HepG2 (cell line): ENCODE data around the gene LEPR. TPM values are rescaled to one million over a fixed set of nuclear protein-coding genes. Genes with fewer than 3 reads are reported as not detected.

ENCODE experiments used
- ATAC-seq: fragments of 200-7000 bp; cut with Tn5 transposase; 3 replicates; pipeline ENCODE4 v1.9.1; 2020; ENCODE audit warnings: mild to moderate bottlenecking, moderate library complexity
- BruUV-seq: library from RNA; stranded (reverse); fragments of 400-500 nt; replicated peaks from 2 replicates; lab custom pipeline; 2021; lab: Mats Ljungman, UMichigan
- CTCF ChIA-PET: fragments of 300-600 bp; formaldehyde crosslinking; extraction: SDS; loops from one replicate; lab custom pipeline; 2021; ENCODE audit warnings: low total read pairs, inconsistent platforms, low intra/inter-chr PET ratio; lab: Yijun Ruan, JAX
- POLR2A ChIA-PET: fragments of 350-600 bp; sonication (Branson Sonifier 250); formaldehyde crosslinking; loops from one replicate; lab custom pipeline; 2020; ENCODE audit warnings: antibody characterized with exemption, inconsistent platforms; lab: Yijun Ruan, JAX
- DNase-seq: peaks from one replicate; pipeline ENCODE4 v3.0.0-alpha.2; 2015; ENCODE audit warnings: low spot score
- FAIRE-seq: peaks from 3 replicates; lab custom pipeline; 2011; peaks lifted over from hg19 to GRCh38; lab: Jason Lieb, UNC
- H2AFZ ChIP-seq: one replicate; pipeline ENCODE4 v1.6.1; 2011; ENCODE audit warnings: low read length, inconsistent platforms
- H3K27ac ChIP-seq: fragments of 300-600 bp; 3 replicates; pipeline ENCODE4 v1.8.0; 2011; ENCODE audit warnings: mixed run types, mild to moderate bottlenecking, mixed read lengths, low read length, inconsistent platforms; ENCODE audit not compliant: insufficient read depth; ENCODE audit errors: extremely low read length
- H3K27me3 ChIP-seq, 2 experiments: fragments of 200-600 bp in 1 of 2; 2 replicates in 1 of 2; 3 replicates in 1 of 2; pipeline versions ENCODE4 v1.6.0 to v1.8.0; 2011; ENCODE audit warnings: low read length in 2 of 2, mild to moderate bottlenecking in 2 of 2, moderate library complexity in 2 of 2, inconsistent platforms in 1 of 2; ENCODE audit not compliant: insufficient read depth in 2 of 2, control insufficient read depth in 1 of 2
- H3K36me3 ChIP-seq, 2 experiments: fragments of 200-600 bp in 1 of 2; replicated peaks in 1 of 2; 2 replicates in 1 of 2; 3 replicates in 1 of 2; pipeline versions ENCODE4 v1.5.1 to v1.8.0; 2011; ENCODE audit warnings: low read length in 2 of 2, inconsistent platforms in 1 of 2; ENCODE audit not compliant: insufficient read depth in 2 of 2, control insufficient read depth in 1 of 2
- H3K4me1 ChIP-seq: 2 replicates; pipeline ENCODE4 v1.5.1; 2012; ENCODE audit warnings: low read length, inconsistent platforms; ENCODE audit not compliant: insufficient read depth
- H3K4me2 ChIP-seq: 2 replicates; pipeline ENCODE4 v1.6.0; 2011; ENCODE audit warnings: low read depth, low read length, inconsistent platforms
- H3K4me3 ChIP-seq, 3 experiments: fragments of 200-600 bp in 1 of 3; sonication (generic), shearing (Covaris generic) in 1 of 3; replicated peaks in 1 of 3; 2 replicates each; pipeline ENCODE4 v1.5.1; 2011 to 2016; ENCODE audit warnings: low read length in 3 of 3, inconsistent platforms in 2 of 3, low read depth in 2 of 3, mild to moderate bottlenecking in 2 of 3, control low read depth in 1 of 3, mixed read lengths in 1 of 3; ENCODE audit not compliant: insufficient read depth in 1 of 3
- H3K79me2 ChIP-seq: one replicate; pipeline ENCODE4 v1.6.1; 2011; ENCODE audit warnings: low read length, inconsistent platforms; ENCODE audit not compliant: insufficient read depth
- H3K9ac ChIP-seq: 2 replicates; pipeline ENCODE4 v1.6.0; 2011; ENCODE audit warnings: mild to moderate bottlenecking, low read depth, low read length, inconsistent platforms; ENCODE audit not compliant: insufficient read depth
- H3K9me3 ChIP-seq: 2 replicates; pipeline ENCODE4 v1.5.1; 2012; ENCODE audit warnings: mild to moderate bottlenecking, low read length
- H4K20me1 ChIP-seq: 2 replicates; pipeline ENCODE4 v1.6.0; 2011; ENCODE audit warnings: inconsistent platforms, mild to moderate bottlenecking, low read length, moderate library complexity; ENCODE audit not compliant: insufficient read depth
- CC2D1A ChIP-seq: sonication (generic); formaldehyde crosslinking; IDR thresholded peaks from 2 replicates; pipeline ENCODE4 v1.8.1; 2023; ENCODE audit warnings: mild to moderate bottlenecking, missing genetic modification reagents
- DMTF1 ChIP-seq: sonication (generic); formaldehyde crosslinking; IDR thresholded peaks from 2 replicates; pipeline ENCODE4 v1.4.0; 2020; ENCODE audit warnings: mild to moderate bottlenecking, missing genetic modification reagents
- KDM3A ChIP-seq: IDR thresholded peaks from 2 replicates; pipeline ENCODE4 v1.6.1; 2018; ENCODE audit warnings: low read depth, missing compliant biosample characterization
- MATR3 ChIP-seq: sonication (generic); formaldehyde crosslinking; IDR thresholded peaks from 2 replicates; pipeline ENCODE4 v1.4.0; 2020; ENCODE audit warnings: missing genetic modification reagents
- NONO ChIP-seq, 2 experiments: fragments of 450-650 bp in 1 of 2; sonication (generic) in 1 of 2; formaldehyde crosslinking in 1 of 2; IDR thresholded peaks in 1 of 2; conservative IDR thresholded peaks in 1 of 2; 2 replicates each; pipeline versions ENCODE4 v1.6.1 to v1.8.0; 2017 to 2022; ENCODE audit warnings: mild to moderate bottlenecking in 1 of 2, missing genetic modification reagents in 1 of 2, moderate library complexity in 1 of 2
- NR3C1 ChIP-seq: sonication (generic); formaldehyde crosslinking; IDR thresholded peaks from 2 replicates; pipeline ENCODE4 v1.4.0; 2020; ENCODE audit warnings: missing genetic modification reagents
- TBP ChIP-seq: sonication (generic); formaldehyde crosslinking; IDR thresholded peaks from 2 replicates; pipeline ENCODE4 v1.5.0; 2020; ENCODE audit warnings: missing genetic modification reagents
- ZSCAN12 ChIP-seq: sonication (generic); formaldehyde crosslinking; IDR thresholded peaks from 2 replicates; pipeline ENCODE4 v1.9.0; 2021; ENCODE audit warnings: mild to moderate bottlenecking, missing genetic modification reagents
- WGBS: methylation state at CpG from one replicate; pipeline ENCODE4 v1.1.6; 2017; ENCODE audit warnings: low lambda C conversion rate; 5-methylcytosine and 5-hydroxymethylcytosine counted together
- in situ Hi-C: cut with HindIII; loops from 2 replicates; pipeline ENCODE4 v1.10.0; 2017; ENCODE audit warnings: low pct_unique_long_range_greater_than_20kb; ENCODE audit not compliant: extremely low pct_ligation_motif_present
- intact Hi-C: fragments of 100-400 bp; cut with micrococcal nuclease; formaldehyde crosslinking; loops from one replicate; pipeline ENCODE4 v1.10.0; 2022; ENCODE audit not compliant: unreplicated experiment
- polyA plus RNA-seq, 8 experiments: library from polyadenylated mRNA; depleted of rRNA in 3 of 8; stranded (reverse) in 7 of 8; unstranded in 1 of 8; fragments of >200 nt; fragmentation: Illumina TruSeq in 4 of 8; extraction: Trizol in 4 of 8; gene quantifications; 2 replicates each; pipeline versions ENCODE4 v1.2.1 to v1.2.3, GENCODE V29; 2011 to 2016; ENCODE audit warnings: low read depth in 4 of 8, missing spikeins in 1 of 8, mixed read lengths in 1 of 8; ENCODE audit not compliant: insufficient read depth in 1 of 8
- total RNA-seq, 5 experiments: library from RNA; depleted of rRNA; stranded (reverse); fragments of >200 nt; fragmentation: Illumina TruSeq; extraction: Trizol; gene quantifications; 2 replicates each; pipeline ENCODE4 v1.2.3, GENCODE V29; 2016; ENCODE audit warnings: low read depth in 1 of 5
- TF ChIP-seq, protein P1 (sequence below): sonication (generic); formaldehyde crosslinking; IDR thresholded peaks from 2 replicates; pipeline ENCODE4 v1.8.0; 2022; ENCODE audit warnings: missing genetic modification reagents, mild to moderate bottlenecking, borderline replicate concordance
- TF ChIP-seq, protein P2 (sequence below): IDR thresholded peaks from 2 replicates; pipeline ENCODE4 v1.6.1; 2016; ENCODE audit warnings: missing compliant biosample characterization, missing genetic modification reagents, borderline replicate concordance

The LEPR gene
- total and polyA plus RNA-seq, 2 of the 13 experiments (the other 11 are each of a cell fraction or from before 2014, with no cell fraction given) = 0.60 to 1.7 TPM

- 56% methylated on average over 4 of the region's 4 CpGs for WGBS
- in situ Hi-C loops = no loop called here
- Histone ChIP-seq H3K27me3 (no peaks in the 10 kb centered on the region), H4K20me1 (no peaks in the 10 kb centered on the region), H3K36me3 (no peaks in the 10 kb centered on the region), H3K4me3 (no peak overlapping the region), H3K27ac (no peak overlapping the region), H3K4me2 (no peak overlapping the region), H3K9ac (no peak overlapping the region), H3K9me3 (no peaks in the 10 kb centered on the region), H3K79me2 (no peaks in the 10 kb centered on the region), H2AFZ (no peak overlapping the region), H3K4me1 (0 out of 2 replicates have a peak, but pooled peaks cover 10% of the 10 kb centered on the region)
- ATAC-seq (no peak), FAIRE-seq (no peak), DNase-seq (no peak)
- no TSS peak for BruUV-seq
- ChIA-PET CTCF (no interaction called here), POLR2A (no interaction called here)
- intact Hi-C loops = no loop called here
- TF ChIP-seq, protein P1, sequence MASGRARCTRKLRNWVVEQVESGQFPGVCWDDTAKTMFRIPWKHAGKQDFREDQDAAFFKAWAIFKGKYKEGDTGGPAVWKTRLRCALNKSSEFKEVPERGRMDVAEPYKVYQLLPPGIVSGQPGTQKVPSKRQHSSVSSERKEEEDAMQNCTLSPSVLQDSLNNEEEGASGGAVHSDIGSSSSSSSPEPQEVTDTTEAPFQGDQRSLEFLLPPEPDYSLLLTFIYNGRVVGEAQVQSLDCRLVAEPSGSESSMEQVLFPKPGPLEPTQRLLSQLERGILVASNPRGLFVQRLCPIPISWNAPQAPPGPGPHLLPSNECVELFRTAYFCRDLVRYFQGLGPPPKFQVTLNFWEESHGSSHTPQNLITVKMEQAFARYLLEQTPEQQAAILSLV = no peak
- TF ChIP-seq ZSCAN12 (CRISPR knock-in tag) = no peak
- no peak for TF ChIP-seq NONO (IDR thresholded peaks at IDR 0.05)
- TF ChIP-seq NONO (CRISPR knock-in tag; conservative IDR thresholded peaks at IDR 0.05) = no peak
- no peak for TF ChIP-seq KDM3A
- TF ChIP-seq TBP (CRISPR knock-in tag) = no peak
- TF ChIP-seq NR3C1 (CRISPR knock-in tag) = no peak
- TF ChIP-seq, protein P2, sequence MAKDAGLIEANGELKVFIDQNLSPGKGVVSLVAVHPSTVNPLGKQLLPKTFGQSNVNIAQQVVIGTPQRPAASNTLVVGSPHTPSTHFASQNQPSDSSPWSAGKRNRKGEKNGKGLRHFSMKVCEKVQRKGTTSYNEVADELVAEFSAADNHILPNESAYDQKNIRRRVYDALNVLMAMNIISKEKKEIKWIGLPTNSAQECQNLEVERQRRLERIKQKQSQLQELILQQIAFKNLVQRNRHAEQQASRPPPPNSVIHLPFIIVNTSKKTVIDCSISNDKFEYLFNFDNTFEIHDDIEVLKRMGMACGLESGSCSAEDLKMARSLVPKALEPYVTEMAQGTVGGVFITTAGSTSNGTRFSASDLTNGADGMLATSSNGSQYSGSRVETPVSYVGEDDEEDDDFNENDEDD (CRISPR knock-in tag) = no peak
- no peak for TF ChIP-seq MATR3
- TF ChIP-seq DMTF1 (CRISPR knock-in tag) = no peak
- TF ChIP-seq CC2D1A = no peak
Observed at GRCh38 chr1:65377496-65378246, 42.8 kb upstream of the LEPR start.
